H1 (cell line): ENCODE results near the gene LEFTY2. TPM values are rescaled to one million over a fixed set of nuclear protein-coding genes. Genes with fewer than 3 reads are reported as not detected.

ENCODE experiments used
- JUN ChIP-seq: IDR thresholded peaks from 2 replicates; pipeline ENCODE4 v1.6.1; 2011; ENCODE audit warnings: low read depth, mild to moderate bottlenecking, improper control_type of control experiment, low read length
- SIX5 ChIP-seq: IDR thresholded peaks from 2 replicates; pipeline ENCODE4 v1.6.1; 2011; ENCODE audit warnings: mild to moderate bottlenecking, low read depth, low read length
- polyA plus RNA-seq, 7 experiments: library from polyadenylated mRNA; depleted of rRNA in 3 of 7; stranded (reverse) in 5 of 7; unstranded in 2 of 7; fragments of >200 nt in 5 of 7; fragments of 200-250 nt in 2 of 7; gene quantifications; 1 replicate in 5 of 7; 2 replicates in 1 of 7; 4 replicates in 1 of 7; pipeline versions ENCODE4 v1.2.1 to v1.2.3, GENCODE V29; 2011 to 2013; ENCODE audit warnings: missing spikeins in 2 of 7, mixed read lengths in 2 of 7
- total RNA-seq: library from RNA; stranded (reverse); fragmentation: NEBNext Ultra II Directional; extraction: Animal tissue kit (Norgen Biotek cat#: 25700); gene quantifications from 2 replicates; pipeline ENCODE4 v1.2.1, GENCODE V29; 2021

LEFTY2 gene
- total and polyA plus RNA-seq, 2 of the 8 experiments (the other 6 are each of a cell fraction or from before 2014, with no cell fraction given), result 2.6 to 4.3 TPM

- TF ChIP-seq JUN (no peak), SIX5 (no peak)
Measured at GRCh38 chr1:225889743-225890142, 51.3 kb downstream of the LEFTY2 start (continued).
